Metanephros (tissue), 2 donors: ENCODE results near the gene RBCK1. TPM values are rescaled to one million over a fixed set of nuclear protein-coding genes. Genes with fewer than 3 reads are reported as not detected.

ENCODE experiments used
- small RNA-seq: library from RNA; depleted of rRNA; stranded (forward); fragments of <200 nt; gene quantifications from one replicate; pipeline ENCODE3, GENCODE V24; 2014; ENCODE audit warnings: low replicate concordance
- total RNA-seq: library from RNA; depleted of rRNA; stranded (reverse); fragments of >200 nt; gene quantifications from one replicate; pipeline ENCODE4 v1.2.3, GENCODE V29; 2014

RBCK1 gene
- 102 TPM for total RNA-seq

DNA sequence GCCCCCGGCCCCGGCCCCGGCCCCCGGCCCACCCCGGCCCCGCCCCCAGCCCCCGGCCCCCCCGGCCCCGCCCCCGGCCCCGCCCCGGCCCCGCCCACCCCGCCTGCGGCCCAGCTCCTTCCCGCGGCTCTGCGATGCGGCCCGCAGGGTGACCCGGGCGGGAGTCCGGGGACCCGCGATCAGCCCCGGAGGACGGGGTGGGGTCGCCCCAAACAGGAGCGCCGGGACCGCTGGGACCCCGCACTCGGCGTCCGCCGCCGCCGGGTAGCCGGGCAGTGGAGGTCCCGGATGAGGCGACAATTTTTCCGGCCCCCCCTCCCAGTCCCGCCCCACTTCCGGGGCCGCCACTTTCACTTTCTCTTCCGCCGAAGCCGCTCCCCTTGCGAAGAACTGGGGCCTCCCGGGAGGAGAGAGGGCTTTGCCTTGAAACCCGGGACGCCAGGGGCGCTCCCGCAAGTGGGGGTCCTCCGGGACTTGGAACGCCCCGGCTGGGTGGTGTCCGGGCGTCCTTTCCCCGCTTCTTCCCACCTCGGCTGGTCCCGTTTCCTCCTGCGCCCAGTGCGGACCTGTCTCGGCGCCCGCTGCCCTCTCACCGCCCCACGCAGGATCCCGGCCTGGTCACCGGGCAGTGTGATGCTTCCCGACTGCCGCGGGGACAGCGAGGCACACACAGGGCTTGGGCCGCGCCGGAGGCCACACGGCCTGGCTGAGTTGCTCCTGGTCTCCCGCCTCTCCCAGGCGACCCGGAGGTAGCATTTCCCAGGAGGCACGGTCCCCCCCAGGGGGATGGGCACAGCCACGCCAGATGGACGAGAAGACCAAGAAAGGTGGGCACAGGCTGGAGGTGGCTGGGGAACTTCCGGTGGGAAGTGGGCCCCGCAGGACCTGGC, at the start of gene RBCK1:
Gene RBCK1 (plus strand): TSS at position 347 of the 890 bp plus-strand sequence. CDS start 459 bp downstream, at position 806.

DNA sequence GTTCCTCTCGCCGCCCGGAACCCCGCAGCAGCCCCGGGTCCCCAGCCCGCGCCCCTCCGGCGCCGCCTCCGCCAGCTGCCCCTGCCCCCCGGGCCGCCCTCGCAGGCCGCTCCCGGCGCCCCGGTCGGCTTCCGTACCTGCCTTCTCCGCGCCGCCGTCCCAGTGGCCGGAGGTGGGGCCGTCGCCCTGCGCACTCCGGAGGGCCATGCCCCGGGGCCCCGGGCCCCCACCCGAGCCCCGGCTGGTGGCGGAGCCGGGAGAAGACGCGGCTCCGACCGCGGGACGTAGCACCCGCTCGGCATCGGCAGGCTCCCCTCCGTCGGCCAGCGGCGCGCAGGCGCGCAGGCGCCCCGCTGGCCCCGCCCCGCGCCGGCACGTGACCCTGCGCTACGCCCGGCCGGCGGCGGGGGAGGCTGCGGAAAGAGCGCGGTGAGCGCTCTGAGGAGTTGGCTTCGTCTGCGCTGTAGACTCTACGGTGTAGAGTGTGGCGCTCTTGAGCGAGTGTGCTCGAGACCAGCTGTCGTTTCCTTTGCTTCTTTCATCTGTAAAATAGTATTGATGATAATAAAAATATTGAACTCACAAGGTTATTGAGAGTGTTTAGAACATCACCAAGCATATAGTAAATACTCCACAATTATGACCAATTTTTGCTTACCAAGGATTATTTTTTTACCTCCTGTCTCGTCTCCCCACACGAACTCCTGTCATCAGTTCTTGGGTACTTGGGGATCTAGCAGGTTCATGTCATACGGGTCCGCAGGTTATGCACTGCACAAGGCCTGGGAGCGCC, 54.3 kb downstream of the RBCK1 start, which contains the start of gene TBC1D20:
Gene TBC1D20 (minus strand): TSS at position 335 of the 793 bp plus-strand sequence. CDS start 128 bp downstream, at position 207.

Small RNA genes lying within 50 kb of the gene (small RNA-seq; reads per million reads assigned to genes)
- not detected for gene RF00019

Other genes starting within 250 kb of the RBCK1 start
- not detected for gene DEFB128, start 218.6 kb upstream of the RBCK1 start, total RNA-seq
- gene DEFB129, start 181.0 kb upstream of the RBCK1 start, total RNA-seq, result not detected
- 0.18 TPM for gene DEFB132, start 150.6 kb upstream of the RBCK1 start, total RNA-seq
- gene C20orf96, start 117.5 kb upstream of the RBCK1 start, total RNA-seq, result 17.0 TPM
- 36.1 TPM for gene ZCCHC3, start 110.7 kb upstream of the RBCK1 start, total RNA-seq
- 15.1 TPM for gene SOX12, start 82.7 kb upstream of the RBCK1 start, total RNA-seq
- gene NRSN2, start 61.2 kb upstream of the RBCK1 start, total RNA-seq, result 19.0 TPM
- 7.0 TPM for gene TRIB3, start 27.5 kb upstream of the RBCK1 start, total RNA-seq
- 30.1 TPM for gene TBC1D20, start 54.2 kb downstream of the RBCK1 start, total RNA-seq
- gene CSNK2A1, start 135.5 kb downstream of the RBCK1 start, total RNA-seq, result 133 TPM
- 2.0 TPM for gene TCF15, start 202.0 kb downstream of the RBCK1 start, total RNA-seq
- 12.4 TPM for gene SRXN1, start 244.9 kb downstream of the RBCK1 start, total RNA-seq